22Rv1 (cell line): ENCODE measurements around the gene PCDH12.

ENCODE experiments used
- CTCF ChIP-seq: fragments of 450-650 bp; IDR thresholded peaks from 2 replicates; pipeline ENCODE4 v1.5.1; 2017; ENCODE audit warnings: mild to moderate bottlenecking
- ZFX ChIP-seq: fragments of 450-650 bp; IDR thresholded peaks from 2 replicates; pipeline ENCODE4 v1.6.1; 2017; ENCODE audit warnings: antibody characterized with exemption, borderline replicate concordance

GRCh38 chr5:141947316-141947715 is 10.7 kb downstream of the PCDH12 start:
- TF ChIP-seq CTCF, result no peak
- no peak for TF ChIP-seq ZFX
